GM18502 (cell line): ENCODE data around the gene CAMK1D.
"Not testable (repeated sequence)": the region's sequence is repeated elsewhere in the genome, so short reads cannot be mapped to it uniquely, and the experiment has no call there.

ENCODE experiments used
- ATAC-seq: cut with Tn5 transposase; IDR thresholded peaks from one replicate; pipeline ENCODE4 v1.9.1; 2021; ENCODE audit warnings: mild to moderate bottlenecking; ENCODE audit not compliant: unreplicated experiment, poor library complexity

Gene CAMK1D

DNA sequence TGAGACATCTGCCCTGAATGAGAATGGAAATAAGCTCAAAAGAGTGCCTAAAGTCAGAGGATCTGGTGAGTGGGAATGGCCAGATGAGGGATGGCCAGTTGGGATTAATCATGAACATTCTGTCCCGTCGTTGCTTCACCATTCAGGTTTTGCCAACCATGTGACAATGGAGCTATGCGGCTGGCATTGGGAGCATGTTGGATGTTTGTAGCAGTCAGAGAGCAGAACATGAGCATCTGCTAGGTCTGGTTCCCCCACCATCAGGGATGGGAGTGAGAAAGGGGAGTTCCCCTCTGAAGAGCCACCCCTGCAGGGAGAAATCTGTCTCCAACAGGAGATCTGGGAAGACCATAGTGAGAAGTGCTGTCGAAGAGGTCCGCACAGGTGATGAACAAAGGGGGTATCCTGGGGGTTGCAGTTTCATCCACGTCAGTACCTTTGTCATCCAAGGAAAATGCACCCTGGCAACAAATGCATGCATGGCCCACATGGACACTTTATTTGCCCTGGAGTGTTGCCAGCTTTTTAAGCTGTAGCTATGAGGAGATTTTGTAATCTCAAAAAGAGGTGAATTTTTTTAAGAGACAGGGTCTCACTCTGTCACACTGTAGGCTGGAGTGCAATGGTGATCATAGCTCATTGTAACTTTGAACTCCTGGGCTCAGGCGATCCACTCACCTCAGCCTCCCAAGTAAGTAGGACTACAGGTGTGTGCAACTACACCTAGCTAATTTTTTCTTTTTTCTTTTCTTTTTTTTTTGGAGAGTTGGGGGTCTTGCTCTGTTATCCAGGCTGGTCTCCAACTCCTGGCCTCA, 190.2 kb downstream of the CAMK1D start:
- no peak for ATAC-seq

DNA sequence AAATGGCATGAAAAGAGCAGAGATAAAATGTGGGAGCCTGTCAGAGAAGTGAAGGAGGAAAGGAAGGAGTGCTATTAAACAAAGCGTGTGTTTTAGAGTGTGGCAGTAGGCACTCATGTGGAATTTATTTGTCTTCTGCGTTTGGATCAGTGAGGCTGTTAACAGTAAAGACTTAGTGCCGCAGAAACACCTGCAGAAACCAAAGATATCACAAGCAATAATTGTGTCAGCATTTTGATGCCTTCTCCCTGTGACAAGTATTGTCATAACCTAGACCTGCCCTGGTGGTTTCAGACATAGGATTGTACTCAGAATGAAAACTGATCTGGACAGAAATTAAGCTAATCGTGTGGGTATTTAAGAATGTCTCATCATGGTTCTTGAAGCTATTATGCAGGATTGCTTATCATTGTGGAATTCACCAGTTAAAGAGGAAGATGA, 191.0 kb downstream of the CAMK1D start:
- ATAC-seq = no peak

DNA sequence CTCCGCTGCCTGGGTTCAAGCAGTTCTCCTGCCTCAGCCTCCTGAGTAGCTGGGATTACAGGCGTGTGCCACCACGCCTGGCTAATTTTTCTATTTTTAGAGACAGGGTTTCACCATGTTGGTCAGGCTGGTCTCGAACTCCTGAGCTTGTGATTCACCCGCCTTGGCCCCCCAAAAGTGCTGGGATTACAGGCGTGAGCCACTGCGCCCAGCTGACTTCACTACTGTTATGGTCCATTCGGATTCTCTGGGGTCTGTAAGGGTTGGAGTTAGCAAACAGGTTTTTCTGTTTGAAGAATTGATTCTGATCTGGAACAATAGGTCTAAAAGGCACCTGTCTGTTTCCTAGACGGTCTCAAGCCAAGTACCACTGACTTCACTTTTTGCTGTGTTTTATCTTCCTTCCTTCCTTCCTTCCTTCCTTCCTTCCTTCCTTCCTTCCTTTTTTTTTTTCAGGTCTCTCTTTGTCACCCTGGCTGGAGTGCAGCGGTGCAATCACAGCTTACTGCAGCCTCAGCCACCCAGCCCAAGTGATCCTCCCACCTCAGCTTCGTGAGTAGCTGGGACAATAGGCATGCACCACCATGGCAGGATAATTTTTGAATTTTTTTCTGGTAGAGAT, 192.2 kb downstream of the CAMK1D start:
- ATAC-seq = no peak

DNA sequence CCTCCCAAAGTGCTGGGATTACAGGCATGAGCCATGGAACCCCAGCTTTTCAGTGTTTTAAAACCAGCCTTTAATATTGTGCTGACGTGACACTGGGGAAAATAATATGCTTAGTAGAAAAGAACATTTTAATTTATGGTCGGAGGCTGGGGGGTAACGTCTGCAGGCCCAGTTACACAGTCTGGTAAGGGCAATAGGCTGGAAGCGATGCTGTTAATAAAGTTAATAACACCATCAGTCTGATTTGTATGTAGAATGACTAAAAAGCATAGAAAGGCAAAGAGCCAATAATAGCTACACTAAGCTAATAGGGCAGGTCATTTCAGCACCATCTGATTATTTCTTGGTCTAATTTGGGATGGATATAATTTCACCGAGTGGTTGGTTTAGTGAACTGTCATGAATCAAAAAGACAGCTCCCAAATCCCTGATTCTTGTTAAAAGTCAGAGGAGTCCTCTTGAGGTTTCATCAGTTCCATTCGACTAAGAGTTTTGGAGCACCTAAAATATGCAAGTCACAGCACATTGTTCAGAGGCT, 192.9 kb downstream of the CAMK1D start:
- ATAC-seq = no peak

DNA sequence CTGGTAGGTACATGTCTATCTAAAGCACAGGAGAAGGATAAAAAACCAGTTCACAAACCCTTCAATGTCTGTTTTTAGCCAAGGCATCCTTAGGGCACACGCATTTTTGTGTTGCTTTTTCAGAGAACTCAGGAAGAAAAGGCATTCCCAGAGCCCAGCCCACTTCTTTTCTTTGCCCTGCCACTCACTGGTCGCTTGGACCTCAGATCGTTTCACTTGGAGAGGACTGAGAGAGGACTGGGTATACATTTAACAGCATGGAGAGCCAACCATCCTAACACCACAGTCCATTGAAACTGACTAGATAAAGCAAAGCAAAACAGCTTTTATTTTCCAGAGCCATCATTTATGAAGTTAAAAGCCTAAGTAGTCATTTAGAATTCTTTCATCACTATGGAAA, 194.2 kb downstream of the CAMK1D start:
- ATAC-seq = no peak

DNA sequence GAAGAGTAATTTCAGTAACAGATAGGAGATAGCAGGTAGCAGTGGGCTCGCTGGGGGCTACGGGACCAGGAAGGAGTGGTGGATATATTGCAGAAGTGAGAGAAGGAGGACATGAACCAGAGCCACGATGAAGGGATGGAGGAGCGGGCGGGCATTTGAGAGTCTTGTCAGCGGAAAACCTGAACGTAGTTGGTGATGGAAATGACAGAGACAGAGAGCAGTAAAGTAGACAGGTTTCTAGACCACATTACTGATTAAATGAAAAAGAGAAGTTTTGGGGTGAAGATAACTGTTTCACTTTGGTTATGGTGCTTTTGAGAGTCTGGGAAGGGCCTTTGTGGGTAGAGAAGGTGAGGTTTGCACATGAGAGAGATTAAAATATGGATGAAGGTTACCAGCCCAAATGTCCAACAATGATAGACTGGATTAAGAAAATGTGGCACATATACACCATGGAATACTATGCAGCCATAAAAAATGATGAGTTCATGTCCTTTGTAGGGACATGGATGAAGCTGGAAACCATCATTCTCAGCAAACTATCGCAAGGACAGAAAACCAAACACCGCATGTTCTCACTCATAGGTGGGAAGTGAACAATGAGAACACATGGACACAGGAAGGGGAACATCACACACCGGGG, 196.9 kb downstream of the CAMK1D start:
- ATAC-seq = not testable (repeated sequence)

DNA sequence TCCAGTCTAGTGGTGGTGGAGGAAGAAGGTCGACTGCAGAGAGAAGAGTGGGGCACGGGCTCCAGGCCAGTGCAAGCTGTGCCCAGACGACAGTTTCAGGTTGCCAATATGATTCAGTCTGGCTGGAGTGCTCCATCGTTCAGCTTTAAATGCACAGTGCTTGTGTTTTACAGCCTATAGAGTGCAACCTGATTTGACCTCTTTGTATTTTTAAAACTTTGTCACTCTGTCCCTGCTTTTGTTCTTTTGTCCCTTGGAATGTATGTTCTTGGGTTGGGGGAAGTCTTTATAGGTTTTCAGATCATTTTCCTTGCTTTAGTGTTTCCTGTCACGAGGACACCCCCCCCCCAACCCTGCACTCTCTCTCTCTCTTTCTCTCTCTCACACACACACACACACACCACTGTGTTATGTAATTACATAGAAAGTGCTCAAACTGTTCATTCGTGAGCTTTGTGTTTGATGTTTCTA, 198.0 kb downstream of the CAMK1D start:
- no peak for ATAC-seq

DNA sequence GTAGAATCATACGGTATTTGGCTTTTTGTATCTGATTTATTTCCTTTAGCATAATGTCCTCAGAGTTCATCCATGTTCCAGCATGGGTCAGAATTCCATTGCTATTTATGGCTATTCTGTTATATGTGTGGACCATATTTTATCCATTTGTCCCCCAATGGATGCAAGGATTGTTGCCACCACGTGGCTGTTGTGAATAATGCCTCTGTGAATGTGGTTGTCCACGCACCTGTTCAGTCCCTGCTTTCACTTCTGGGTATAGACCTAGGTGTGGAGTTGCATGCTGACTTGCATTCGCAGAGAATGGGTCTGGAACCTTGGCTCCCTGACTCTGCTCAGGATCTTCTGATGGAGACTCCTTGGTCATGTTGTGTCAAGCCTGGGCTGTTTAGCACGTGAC, 199.9 kb downstream of the CAMK1D start:
- no peak for ATAC-seq

DNA sequence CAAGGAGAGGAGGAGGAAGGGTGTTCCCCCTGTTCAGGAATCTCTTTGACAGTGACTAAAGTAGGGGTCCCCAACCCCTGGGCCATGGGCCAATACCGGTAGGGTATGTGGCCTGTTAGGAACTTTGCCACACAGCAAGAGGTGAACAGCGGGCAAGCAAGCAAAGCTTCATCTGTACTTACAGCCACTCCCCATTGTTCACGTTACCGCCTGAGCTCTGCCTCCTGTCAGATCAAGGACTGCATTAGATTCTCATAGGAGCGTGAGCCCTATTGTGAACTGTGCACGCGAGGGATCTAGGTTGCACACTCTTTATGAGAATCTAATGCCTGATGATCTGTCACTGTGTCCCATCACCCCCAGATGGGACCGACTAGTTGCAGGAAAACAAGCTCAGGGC, 201.6 kb downstream of the CAMK1D start:
- no peak for ATAC-seq

DNA sequence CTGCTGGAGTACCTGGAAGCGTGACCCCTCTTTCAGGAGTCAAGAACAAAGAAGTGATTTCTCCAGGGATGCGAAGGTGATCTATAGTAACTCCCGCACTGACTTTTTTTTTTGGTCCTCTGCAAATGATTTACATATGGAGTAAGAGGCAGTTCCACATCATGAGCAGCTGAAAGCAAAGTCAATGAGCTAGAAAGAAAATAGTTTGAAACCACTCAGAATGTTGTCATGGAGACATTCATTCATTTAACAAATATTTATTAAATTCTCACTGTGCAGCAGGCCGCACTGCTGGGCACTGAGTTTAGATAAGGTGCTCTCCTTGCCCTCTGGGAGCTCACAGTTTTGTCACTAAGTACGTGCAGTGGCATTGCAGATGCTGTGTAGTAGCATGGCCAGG, 206.7 kb downstream of the CAMK1D start:
- ATAC-seq = no peak

DNA sequence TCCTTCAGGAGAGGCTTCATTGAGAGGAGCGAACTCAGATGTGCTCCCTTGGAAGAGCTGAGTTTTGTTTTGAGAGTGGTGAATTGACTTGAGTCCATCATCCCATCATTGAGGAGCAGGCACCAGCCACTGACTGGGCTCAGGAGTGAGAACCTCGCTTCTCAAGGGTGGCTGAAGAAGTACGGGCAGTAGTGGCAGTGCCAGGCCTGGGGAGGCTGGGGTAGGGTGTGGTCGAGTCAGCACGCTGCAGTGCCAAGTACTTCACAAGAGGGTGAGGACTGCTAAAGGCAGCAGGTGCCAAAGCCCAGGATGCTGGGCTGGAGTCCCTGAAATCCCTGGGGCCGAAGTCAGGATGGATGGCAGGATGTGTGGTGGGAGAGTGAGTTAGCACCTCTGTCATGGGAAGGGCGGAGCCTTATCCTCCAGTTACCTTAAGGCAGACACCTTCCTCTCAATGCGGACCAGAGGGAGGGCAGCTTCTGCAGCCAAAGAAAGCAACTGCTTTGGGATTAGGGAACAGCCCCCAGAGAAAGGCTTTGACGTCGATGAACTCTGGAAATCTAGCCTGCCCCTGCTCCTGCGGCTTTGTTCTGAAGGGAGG, 210.3 kb downstream of the CAMK1D start:
- ATAC-seq = no peak

DNA sequence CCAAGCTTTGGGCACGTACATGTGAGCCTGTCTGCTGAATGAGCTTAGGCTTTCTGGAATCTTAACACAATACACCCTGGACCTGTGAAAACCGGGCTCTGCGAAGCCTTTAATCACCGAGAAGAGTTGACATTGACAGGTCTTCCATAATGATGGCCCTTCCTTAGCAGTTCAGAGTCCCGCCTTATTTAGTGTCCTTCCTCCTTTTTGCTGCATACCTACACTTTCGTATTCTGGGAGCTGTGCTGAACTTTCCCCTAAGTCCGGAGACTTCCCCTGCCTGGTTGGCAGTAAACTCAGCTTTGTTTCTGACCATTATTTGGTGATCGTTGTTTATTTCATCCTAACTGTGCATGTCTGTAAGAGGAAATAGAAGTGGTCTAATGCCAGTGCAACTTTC, 212.0 kb downstream of the CAMK1D start:
- ATAC-seq = no peak

DNA sequence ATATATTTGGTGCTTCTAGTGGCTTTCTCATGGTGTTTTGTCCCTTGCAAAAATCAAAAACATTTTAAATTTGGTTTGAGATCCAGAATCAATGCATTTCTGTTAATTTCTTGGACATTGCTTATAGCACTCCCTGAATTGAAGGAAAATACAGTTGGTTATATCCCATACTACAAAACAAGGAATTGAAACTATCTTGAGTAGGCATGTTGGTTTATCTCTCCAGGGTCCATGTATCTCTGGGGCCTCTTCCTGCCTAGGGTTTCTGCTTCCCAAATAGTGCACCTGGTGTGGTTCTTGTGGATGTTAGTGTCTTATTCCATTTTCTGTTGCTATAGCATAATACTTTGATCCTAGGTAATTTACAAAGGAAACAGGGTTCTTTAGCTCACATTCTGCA, 212.4 kb downstream of the CAMK1D start:
- no peak for ATAC-seq

DNA sequence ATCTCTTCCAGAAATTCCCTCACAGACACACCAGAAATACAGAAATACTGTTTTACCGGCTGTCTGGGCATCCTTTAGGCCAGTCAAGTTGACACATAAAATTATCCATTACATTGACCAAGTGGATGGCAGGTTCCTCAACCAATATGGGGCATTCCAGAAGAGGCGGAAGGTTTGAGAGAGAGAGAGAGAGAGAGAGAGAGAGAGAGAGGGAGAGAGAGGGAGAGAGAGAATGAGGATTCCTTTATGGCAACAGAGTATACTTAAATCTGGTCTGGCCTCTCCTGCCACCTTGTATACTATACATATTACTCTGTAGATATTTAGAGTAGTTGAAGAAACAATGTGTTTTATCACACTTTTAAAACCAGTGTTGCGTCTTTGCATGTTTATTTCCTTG, 214.1 kb downstream of the CAMK1D start:
- no peak for ATAC-seq

DNA sequence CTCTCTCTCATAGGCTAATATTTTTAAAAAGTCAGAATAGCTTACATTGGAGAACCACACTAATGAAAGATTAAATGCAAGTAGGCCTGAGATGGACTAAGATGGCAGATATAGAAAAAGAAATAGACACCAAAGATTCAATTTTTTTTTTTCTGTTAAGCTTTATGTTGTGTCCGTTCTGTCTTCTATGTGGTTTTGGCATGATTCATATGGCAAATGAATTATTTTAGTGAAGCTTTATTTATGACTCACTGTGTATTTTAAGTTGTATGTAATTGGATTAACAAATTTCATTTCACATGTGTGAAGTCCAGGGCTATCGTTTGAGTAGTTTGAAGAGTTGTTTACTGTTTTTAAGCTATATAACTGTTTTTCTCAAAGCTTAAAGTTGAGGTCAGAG, 214.8 kb downstream of the CAMK1D start:
- no peak for ATAC-seq

DNA sequence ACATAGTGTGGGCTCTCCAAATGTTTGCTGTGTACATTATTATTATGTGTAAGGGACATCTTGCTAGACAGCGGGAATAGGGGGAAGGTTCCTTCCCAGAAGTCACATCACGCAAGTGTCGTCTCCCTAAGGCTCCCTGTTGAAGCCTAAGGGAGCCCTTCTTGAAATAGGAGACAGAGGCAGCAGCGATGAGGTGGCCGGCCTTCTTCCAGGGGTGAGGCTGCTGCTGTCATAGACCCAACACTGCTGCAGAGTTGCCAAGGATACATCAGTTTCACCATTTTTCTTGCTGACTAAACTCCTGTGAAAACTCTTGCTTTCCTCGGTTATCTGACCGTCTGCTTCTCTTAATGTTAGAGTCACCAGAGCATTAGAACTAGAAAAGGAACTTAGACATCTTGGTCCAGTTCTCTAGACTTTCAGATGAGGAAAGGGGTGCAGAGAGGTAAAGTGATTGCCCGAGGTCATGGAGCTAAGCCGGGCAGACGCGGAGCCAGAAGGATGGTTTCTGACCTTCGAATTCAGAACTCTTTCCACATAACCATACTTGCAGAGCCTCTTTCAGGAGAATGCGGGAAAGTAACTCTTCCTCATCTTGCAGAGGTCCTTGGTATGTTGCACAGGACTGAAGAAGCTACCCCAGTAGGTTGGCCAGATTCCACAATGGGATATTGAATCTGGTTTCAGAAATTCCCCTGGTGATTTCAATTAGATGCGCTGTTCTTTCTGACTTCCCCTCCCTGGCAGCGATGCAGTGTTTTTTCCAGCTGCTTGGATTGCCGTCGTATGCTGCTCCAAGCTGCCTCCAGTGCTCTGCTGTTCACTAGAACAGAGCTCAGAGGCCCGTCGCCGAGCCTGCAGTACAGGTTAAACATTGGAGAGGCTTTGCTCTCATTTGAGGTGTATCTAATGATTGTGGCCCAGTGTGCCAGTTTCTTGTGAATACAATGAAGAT, 217.1 kb downstream of the CAMK1D start:
- ATAC-seq = no peak

DNA sequence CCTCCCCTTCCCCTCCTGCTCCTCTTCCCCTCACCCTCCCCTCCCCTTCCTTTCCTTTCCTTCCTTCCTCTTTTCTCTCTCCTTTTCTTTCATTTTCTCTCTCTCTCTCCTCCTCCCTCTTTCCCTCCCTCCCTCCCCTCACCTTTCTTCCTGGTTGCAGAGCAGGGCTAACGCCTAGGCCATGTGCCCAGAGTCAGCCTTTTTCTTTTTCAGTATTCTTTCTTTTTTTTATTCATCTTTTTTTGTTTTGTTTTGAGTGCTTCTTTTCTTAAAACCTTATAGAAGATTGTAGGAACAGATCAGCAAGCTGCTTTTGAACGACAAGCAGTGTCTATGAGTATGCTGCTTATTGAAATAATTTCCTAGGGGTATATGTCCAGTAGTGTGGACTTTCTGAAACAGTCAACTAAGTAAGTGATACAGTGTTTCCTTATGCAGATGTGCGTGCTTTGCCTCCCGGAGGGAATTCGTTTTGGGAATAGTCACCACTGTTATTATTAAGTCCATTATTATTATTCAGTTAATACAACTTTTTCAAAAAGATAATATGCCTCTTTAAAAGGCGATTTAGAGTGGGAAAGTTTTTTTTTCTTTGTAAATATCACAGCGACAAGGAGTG, 219.2 kb downstream of the CAMK1D start:
- no peak for ATAC-seq

DNA sequence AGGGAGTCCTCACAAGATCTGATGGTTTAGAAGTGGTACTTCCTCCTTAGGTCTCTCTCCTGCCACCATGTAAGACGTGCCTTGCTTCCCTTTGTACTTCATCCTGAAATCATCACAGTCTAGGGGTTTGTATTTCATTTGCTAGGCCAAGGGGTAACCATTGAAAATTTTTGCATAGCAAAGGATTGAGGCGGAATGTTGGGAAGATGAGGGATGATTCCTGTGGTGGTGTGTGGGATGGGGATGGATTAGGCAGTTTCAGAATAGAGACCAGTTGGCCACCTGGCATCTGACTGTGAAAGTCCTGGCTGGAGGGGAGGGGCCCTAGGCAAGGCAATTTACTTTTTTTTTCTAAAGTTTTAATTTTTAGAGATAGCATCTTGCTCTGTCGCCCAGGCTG, 222.9 kb downstream of the CAMK1D start:
- no peak for ATAC-seq

DNA sequence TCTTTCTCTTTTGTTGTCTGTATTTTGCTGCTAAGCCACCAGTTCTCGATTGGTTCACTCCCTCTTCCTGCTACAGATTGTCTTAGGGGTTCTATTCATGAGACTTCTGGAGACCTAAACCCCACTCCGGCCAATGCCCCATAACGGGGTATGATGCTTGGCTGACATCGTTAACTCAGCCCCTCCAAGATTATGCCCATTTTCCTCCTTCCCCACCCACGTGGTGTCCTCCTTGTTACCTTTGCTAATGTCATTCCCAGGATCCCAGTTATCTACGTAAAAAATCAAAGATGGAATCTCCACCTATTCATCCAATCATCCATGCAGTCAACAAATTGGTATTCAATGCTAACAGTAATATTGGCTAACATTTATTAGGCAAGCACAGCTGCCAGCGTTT, 228.3 kb downstream of the CAMK1D start:
- no peak for ATAC-seq
